ENCODE data around the gene ESRRB. TPM values are rescaled to one million over a fixed set of nuclear protein-coding genes. Genes with fewer than 3 reads are reported as not detected.

ESRRB gene
- total RNA-seq, 4 donors from 2014 or later = 1.2 TPM; not detected in 3

GRCh38 chr14:76420827-76421226, 44.9 kb downstream of the ESRRB start:
- Histone ChIP-seq H3K27ac (no peak overlapping the region), H3K4me1 (no peaks in the 10 kb centered on the region), H3K9me3 (no peaks in the 10 kb centered on the region), H3K36me3 (no peaks in the 10 kb centered on the region), H3K4me3 (no peak overlapping the region), H3K27me3 (no peaks in the 10 kb centered on the region)
- no peak for DNase-seq
- no peak for TF ChIP-seq POLR2A (IDR thresholded peaks at IDR 0.05)
- TF ChIP-seq CTCF (IDR thresholded peaks at IDR 0.05) = no peak

GRCh38 chr14:76421662-76422061, 45.7 kb downstream of the ESRRB start:
- H3K27ac ChIP-seq = no peak overlapping the region
- H3K36me3 ChIP-seq = no peaks in the 10 kb centered on the region
- no peak for DNase-seq
- H3K4me1 ChIP-seq = no peaks in the 10 kb centered on the region
- H3K4me3 ChIP-seq = no peak overlapping the region
- H3K27me3 ChIP-seq = no peaks in the 10 kb centered on the region
- no peaks in the 10 kb centered on the region for H3K9me3 ChIP-seq
- TF ChIP-seq POLR2A (IDR thresholded peaks at IDR 0.05) (no peak), CTCF (IDR thresholded peaks at IDR 0.05) (no peak)

DNA sequence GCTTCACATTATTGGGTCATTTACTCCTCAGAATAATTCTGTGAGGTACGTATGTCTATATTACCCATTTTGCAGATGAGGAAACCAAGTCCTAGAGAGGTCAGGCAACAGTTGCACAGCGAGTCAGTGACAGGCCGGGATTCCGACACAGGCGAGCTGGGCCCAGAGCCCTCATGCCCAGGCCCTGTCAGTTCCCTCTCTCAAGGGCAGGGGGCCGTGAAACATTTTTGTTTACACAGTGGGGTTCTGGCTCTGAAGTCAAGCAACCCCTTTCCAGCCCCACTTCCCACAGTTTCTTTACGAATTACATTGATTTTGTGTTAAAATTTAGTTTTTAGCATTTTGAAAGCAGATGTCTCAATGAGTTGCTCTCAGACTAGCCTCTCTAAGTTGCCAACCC, 46.7 kb downstream of the ESRRB start:
- DNase-seq = no peak
- H3K27ac ChIP-seq = no peak overlapping the region
- TF ChIP-seq CTCF (IDR thresholded peaks at IDR 0.05) = no peak
- TF ChIP-seq POLR2A (IDR thresholded peaks at IDR 0.05) = no peak
- no peak overlapping the region for H3K4me3 ChIP-seq
- no peaks in the 10 kb centered on the region for H3K36me3 ChIP-seq
- H3K27me3 ChIP-seq = no peaks in the 10 kb centered on the region
- H3K9me3 ChIP-seq = no peaks in the 10 kb centered on the region
- no peaks in the 10 kb centered on the region for H3K4me1 ChIP-seq

- no peaks in the 10 kb centered on the region for H3K9me3 ChIP-seq
- no peak overlapping the region for H3K27ac ChIP-seq
- no peak overlapping the region for H3K4me3 ChIP-seq
- no peaks in the 10 kb centered on the region for H3K36me3 ChIP-seq
- no peak for DNase-seq
- H3K27me3 ChIP-seq = no peaks in the 10 kb centered on the region
- H3K4me1 ChIP-seq = no peaks in the 10 kb centered on the region
- TF ChIP-seq CTCF (IDR thresholded peaks at IDR 0.05) (no peak), POLR2A (IDR thresholded peaks at IDR 0.05) (no peak)
Observed at GRCh38 chr14:76423534-76423933, 47.6 kb downstream of the ESRRB start.

GRCh38 chr14:76424359-76424758, 48.4 kb downstream of the ESRRB start:
- H3K9me3 ChIP-seq = no peaks in the 10 kb centered on the region
- no peaks in the 10 kb centered on the region for H3K36me3 ChIP-seq
- no peaks in the 10 kb centered on the region for H3K4me1 ChIP-seq
- TF ChIP-seq CTCF (IDR thresholded peaks at IDR 0.05) = no peak
- TF ChIP-seq POLR2A (IDR thresholded peaks at IDR 0.05) = no peak
- H3K27ac ChIP-seq = no peak overlapping the region
- H3K4me3 ChIP-seq = no peak overlapping the region
- no peak for DNase-seq
- no peaks in the 10 kb centered on the region for H3K27me3 ChIP-seq

DNA sequence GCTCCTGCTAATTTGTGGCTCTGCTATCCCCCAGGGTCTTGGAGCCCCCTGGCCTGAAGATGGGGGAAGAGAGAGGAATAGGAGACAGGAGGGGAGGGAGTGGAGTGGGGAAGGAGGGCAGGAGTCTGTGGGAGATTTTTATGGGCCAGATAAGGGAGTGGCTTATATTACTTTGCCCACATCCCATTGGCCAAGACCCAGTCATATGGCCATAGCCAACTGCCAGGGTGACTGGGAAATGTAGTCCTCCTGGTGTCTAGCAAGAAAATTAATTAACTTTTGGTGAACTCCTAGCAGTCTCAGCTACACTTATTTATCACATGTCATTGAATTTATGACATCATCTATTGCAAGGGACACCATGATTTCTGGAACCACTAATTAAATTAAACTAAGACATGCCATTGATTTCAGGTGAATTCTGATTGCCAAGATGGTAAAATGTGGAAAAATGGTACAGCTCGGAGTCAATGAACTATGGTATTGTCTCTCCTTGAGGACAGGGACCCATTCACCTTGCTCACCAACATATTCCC, 50.3 kb downstream of the ESRRB start:
- DNase-seq = no peak
- H3K36me3 ChIP-seq = no peaks in the 10 kb centered on the region
- no peaks in the 10 kb centered on the region for H3K27me3 ChIP-seq
- no peak overlapping the region for H3K27ac ChIP-seq
- no peaks in the 10 kb centered on the region for H3K9me3 ChIP-seq
- no peak overlapping the region for H3K4me3 ChIP-seq
- H3K4me1 ChIP-seq = no peaks in the 10 kb centered on the region
- TF ChIP-seq POLR2A (IDR thresholded peaks at IDR 0.05) (no peak), CTCF (IDR thresholded peaks at IDR 0.05) (no peak)

All from Peyer's patch (tissue), 4 donors.